NCI-H526 (cell line): ENCODE results near the gene LDLR.
A peak's percentile ranks its signal among the peaks of the same experiment; 100 is the strongest.

Experiments
- DNase-seq, 2 experiments: peaks; one replicate each; lab custom pipeline; 2025; lab: John Stamatoyannopoulos, UW

Gene LDLR

GRCh38 chr19:11089254-11090013 is at the start of gene LDLR:
Gene LDLR (plus strand): TSS chr19:11089463. CDS start chr19:11089549, 86 bp downstream.
- peak; percentile 84 to 93 for DNase-seq

DNA sequence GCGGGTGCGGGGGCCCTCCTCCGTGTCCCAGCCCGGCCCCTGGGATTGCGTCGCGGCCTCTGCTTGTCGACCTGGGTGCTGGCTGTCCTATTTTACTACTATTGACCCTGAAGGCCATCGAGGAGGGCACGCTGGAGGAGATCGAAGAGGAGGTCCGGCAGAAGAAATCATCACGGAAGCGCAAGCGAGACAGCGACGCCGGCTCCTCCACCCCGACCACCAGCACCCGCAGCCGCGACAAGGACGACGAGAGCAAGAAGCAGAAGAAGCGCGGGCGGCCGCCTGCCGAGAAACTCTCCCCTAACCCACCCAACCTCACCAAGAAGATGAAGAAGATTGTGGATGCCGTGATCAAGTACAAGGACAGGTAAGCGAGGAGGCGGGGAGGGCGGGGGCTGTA is 48.1 kb upstream of the LDLR start:
- no peak for DNase-seq

- DNase-seq = no peak
Measured at GRCh38 chr19:11041966-11042627, 47.2 kb upstream of the LDLR start.

DNA sequence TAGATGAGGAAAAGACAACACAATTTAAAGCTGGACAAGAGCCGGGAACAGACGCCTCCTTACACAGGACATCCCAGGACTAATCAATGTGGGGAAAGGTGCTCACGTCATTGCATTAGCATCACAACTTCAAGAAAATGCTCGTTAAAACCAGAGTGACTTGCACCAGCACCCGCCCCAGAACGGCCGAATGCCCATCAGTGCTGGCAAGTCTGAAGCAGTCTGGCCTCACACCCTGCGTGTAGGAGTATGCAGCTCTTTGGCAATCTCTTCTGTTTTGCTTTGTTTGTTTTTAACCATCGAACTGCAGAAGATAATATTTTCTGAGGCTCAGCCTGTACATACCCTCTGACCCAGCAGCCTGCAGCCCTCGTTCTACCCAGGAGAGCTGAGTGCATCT is 44.8 kb upstream of the LDLR start:
- DNase-seq = no peak

DNA sequence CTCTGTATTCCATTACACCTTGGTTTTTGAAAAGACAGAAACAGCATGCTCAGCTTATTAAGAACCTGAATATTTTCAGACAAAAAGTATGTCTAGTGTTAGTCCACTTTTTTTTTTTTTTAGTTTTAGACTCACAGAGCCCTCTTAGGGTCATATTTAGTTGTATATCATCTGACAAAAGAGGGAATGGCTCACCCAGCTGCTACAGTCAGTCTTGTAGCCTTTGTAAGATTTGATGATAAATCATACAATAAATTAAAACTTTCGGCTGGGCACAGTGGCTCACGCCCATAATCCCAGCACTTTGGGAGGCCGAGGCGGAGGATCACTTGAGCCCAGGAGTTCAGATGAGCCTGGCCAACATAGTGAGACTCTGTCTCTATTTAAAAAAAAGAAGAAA is 43.7 kb upstream of the LDLR start:
- DNase-seq = no peak

GRCh38 chr19:11046605-11047354 is 42.5 kb upstream of the LDLR start:
- no peak for DNase-seq

DNA sequence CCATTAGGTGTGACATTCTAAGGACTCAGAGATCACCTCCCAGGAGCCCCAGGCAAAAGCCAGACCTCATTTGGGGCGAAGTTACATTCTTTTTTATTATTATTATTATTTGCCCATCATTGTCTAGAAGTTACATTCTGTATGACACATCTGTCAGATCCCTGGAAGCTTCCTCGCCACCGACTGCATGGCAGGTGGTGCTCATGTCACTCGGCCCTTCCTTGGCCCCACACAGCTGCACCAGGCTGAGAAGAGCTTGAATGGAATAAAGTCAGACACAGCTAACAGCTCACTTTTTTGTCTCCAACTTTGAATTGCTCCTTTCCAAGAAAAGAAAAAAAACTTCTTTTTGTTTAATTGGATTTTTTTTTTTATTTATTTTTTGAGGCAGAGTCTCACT is 41.4 kb upstream of the LDLR start:
- no peak for DNase-seq

GRCh38 chr19:11050323-11051114 is 38.7 kb upstream of the LDLR start:
- DNase-seq = no peak

GRCh38 chr19:11053817-11054195 is 35.5 kb upstream of the LDLR start:
- no peak for DNase-seq

- no peak for DNase-seq
Measured at GRCh38 chr19:11054200-11054599, 35.1 kb upstream of the LDLR start.

DNA sequence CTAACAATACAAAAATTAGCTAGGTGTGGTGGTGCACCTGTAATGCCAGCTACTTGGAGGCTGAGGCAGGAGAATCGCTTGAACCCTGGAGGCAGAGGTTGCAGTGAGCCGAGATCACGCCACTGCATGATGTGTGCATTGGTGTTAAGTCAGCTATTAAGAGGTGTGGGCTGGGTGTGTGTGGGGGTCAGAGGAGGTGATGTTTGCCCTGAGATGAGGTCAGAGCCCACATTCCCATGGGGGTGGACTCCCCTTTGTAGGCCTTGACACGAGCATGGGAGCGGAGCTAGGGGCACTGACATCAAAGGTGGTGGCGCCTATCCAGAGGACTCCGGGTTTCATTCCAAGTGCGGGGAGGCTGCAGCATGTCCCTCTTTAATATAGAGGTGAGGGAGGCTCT is 34.6 kb upstream of the LDLR start:
- no peak for DNase-seq

GRCh38 chr19:11058246-11059030 is 30.8 kb upstream of the LDLR start:
- DNase-seq = no peak

DNA sequence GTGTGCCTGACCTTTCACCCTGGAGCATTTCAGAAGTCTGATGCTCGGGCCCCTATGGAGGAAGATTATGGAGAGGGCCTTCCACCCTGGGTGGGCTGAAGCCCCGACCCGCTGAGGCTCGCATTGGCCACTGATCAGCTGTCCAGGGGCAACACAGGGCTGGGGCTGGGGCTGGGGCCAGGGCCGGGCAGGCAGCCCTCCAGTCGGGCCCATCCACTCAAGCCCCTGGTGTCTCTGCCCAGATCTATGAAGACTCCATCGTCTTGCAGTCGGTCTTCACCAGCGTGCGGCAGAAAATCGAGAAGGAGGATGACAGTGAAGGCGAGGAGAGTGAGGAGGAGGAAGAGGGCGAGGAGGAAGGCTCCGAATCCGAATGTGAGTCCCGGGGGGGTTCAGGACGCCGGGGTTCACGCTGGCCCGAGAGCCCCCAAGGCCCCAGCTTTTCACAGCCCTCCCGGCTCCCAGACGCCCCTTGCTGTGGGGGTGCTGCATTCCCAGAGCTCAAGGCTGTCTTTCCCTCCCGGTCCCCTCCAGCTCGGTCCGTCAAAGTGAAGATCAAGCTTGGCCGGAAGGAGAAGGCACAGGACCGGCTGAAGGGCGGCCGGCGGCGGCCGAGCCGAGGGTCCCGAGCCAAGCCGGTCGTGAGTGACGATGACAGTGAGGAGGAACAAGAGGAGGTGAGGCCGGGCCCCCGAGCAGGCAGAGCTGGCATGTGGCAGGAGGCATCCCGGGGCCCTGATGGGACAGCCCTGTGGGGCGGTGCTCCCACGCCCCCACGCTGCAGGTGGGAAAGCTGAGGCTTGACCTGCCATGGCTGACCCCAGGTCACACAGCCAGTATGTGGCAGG is 29.5 kb upstream of the LDLR start:
- DNase-seq = no peak

- no peak for DNase-seq
Measured at GRCh38 chr19:11061952-11062351, 27.3 kb upstream of the LDLR start.

DNA sequence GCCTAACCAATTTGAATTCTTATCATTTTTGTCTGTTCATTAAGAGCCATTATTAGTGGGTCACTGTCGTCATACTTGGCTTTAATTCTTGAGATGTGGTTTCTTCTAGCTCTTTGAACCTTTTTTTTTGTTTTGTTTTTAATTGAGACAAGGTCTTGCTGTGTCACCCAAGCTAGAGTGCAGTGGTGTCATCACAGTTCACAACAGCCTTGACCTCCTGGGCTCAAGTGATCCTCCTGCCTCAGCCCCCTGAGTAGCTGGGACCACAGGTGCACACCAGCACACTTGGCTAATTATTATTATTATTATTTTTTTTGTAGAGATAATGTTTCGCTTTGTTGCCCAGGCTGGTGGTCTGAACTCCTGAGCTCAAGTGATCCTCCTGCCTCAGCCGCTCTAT is 25.8 kb upstream of the LDLR start:
- no peak for DNase-seq

- DNase-seq = no peak
Measured at GRCh38 chr19:11064831-11065303, 24.4 kb upstream of the LDLR start.

DNA sequence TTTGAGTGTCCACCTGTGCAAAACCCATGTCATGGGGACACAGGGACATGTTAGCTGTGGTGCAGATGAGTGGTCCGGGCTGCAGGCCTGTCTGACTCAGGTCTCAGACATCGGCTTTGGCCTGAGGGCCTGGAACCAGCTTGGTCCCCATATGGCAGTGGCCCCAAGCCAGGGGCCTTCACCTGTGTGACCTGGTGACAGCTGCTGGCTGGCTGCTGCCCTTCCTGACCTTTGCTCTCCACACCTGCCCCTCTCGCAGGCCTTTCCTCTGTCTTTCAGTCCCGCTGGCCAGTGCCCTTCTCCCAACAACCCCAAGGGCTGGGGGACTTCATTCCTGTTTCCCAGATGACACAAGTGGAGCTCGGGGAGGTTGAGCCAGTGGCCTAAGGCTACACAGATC is 22.9 kb upstream of the LDLR start:
- no peak for DNase-seq

DNA sequence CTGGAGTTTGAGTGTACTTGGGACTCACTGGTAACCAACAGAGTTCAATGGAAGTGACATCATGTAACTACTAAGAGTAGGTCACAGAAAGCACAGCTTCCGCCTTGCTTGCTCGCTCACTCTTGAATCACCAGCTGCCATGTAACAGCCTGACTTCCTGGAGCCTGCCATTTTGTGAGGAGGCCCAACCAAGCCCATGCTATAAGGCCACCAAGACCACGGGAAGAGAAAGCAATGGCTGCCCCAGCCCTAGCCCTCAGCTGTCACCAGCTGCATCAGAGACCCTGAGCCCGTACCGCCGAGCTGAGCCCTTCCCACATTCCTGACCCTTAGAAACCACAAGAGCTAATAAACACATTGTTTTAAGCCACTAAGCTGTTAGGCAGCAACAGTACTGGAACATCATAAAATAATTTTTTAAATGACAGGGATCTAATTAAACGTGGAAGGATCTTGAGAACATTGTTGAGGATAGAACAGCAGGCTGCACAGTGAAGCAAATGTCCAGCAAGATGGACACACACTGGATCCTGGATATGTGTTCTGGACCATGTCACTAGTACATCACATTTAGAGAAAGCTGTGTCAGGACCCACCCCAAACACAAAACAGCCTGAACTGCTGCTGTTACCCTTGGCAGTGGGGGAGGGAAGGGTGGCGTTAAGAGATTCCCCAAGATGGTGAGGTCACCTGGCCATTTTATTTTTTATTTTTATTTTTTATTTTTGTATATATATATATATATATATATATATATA is 21.7 kb upstream of the LDLR start:
- no peak for DNase-seq

GRCh38 chr19:11069561-11069960 is 19.7 kb upstream of the LDLR start:
- DNase-seq = peak in 1 of 2 experiments; percentile 3

GRCh38 chr19:11070123-11070522 is 19.1 kb upstream of the LDLR start:
- no peak for DNase-seq
